ENCODE data around the gene NHSL2.

NHSL2 gene

DNA sequence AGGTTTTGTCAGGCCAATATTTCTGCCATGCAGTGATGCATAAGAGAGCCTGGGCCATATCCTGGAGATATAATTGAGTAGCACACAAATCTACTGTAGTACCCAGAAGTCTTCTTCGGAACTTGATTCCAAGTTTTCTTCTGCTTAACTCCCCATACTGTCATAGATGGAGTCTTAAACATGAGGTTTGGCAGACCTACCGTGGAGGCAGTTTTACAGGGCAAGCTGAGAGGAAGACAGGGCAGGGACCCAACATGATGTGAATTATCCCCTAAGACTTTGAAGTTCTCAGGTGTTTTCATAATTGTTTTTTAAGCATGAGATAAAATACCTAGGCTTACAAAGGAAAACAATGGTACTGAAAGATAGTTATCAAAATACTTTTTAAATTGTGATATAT, 18.2 kb downstream of the NHSL2 start:
- Histone ChIP-seq H4K20me1 (ENCODE audit: insufficient read depth, low read length) (no peaks in the 10 kb centered on the region), H2AFZ (ENCODE audit: low read depth, low read length) (no peak overlapping the region), H3K4me3 (ENCODE audit: low read depth in 1 of 2, low read length in 2 of 2) (no peak overlapping the region), H3K4me2 (ENCODE audit: insufficient read depth, low read length) (no peak overlapping the region), H3K4me1 (ENCODE audit: insufficient read depth, low read length) (no peaks in the 10 kb centered on the region), H3K9ac (ENCODE audit: low read depth, low read length) (no peak overlapping the region), H3K27ac (ENCODE audit: low read length) (no peak overlapping the region), H3K27me3 (ENCODE audit: insufficient read depth, low read length, poor library complexity) (no peaks in the 10 kb centered on the region), H3K79me2 (ENCODE audit: insufficient read depth, low read length) (no peaks in the 10 kb centered on the region), H3K36me3 (ENCODE audit: insufficient read depth, low read length) (no peaks in the 10 kb centered on the region), H3K9me3 (ENCODE audit: insufficient read depth, low read length, severe bottlenecking) (no peaks in the 10 kb centered on the region)
- no peak for TF ChIP-seq EZH2 (IDR thresholded peaks at IDR 0.05; ENCODE audit: borderline replicate concordance, low read depth, low read length, severe bottlenecking)
- TF ChIP-seq, protein P1, sequence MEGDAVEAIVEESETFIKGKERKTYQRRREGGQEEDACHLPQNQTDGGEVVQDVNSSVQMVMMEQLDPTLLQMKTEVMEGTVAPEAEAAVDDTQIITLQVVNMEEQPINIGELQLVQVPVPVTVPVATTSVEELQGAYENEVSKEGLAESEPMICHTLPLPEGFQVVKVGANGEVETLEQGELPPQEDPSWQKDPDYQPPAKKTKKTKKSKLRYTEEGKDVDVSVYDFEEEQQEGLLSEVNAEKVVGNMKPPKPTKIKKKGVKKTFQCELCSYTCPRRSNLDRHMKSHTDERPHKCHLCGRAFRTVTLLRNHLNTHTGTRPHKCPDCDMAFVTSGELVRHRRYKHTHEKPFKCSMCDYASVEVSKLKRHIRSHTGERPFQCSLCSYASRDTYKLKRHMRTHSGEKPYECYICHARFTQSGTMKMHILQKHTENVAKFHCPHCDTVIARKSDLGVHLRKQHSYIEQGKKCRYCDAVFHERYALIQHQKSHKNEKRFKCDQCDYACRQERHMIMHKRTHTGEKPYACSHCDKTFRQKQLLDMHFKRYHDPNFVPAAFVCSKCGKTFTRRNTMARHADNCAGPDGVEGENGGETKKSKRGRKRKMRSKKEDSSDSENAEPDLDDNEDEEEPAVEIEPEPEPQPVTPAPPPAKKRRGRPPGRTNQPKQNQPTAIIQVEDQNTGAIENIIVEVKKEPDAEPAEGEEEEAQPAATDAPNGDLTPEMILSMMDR (IDR thresholded peaks at IDR 0.05; ENCODE audit: borderline replicate concordance, extremely low read depth, low read length, poor library complexity, severe bottlenecking) = no peak
- no peak for DNase-seq
- no peak for ATAC-seq (ENCODE audit: insufficient read depth, low read depth)

DNA sequence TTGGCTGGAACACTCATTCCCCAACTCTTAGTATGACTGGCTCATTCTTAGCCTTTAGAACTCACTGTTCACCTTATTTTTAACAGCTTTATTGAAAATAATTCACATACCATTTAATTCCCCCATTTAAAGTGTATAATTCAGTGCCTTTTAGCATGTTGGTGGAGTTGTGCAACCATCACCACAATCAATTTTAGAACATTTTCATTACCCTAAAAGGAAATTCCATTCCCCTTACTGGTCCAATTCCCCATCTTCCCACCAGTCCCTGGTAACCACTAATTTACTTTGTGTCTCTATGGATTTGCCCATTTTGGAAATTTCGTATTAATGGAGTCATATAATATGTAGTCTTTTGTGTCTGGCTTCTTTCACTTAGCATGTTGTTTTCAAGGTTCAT, 19.7 kb downstream of the NHSL2 start:
- no peak overlapping the region for H3K9ac ChIP-seq (ENCODE audit: low read depth, low read length)
- H3K36me3 ChIP-seq (ENCODE audit: insufficient read depth, low read length) = no peaks in the 10 kb centered on the region
- no peak overlapping the region for H2AFZ ChIP-seq (ENCODE audit: low read depth, low read length)
- H3K4me1 ChIP-seq (ENCODE audit: insufficient read depth, low read length) = no peaks in the 10 kb centered on the region
- no peaks in the 10 kb centered on the region for H3K27me3 ChIP-seq (ENCODE audit: insufficient read depth, low read length, poor library complexity)
- H3K27ac ChIP-seq (ENCODE audit: low read length) = no peak overlapping the region
- no peak overlapping the region for H3K4me3 ChIP-seq (ENCODE audit: low read depth in 1 of 2, low read length in 2 of 2)
- no peak for DNase-seq
- no peak for ATAC-seq (ENCODE audit: insufficient read depth, low read depth)
- H3K4me2 ChIP-seq (ENCODE audit: insufficient read depth, low read length) = no peak overlapping the region
- H3K79me2 ChIP-seq (ENCODE audit: insufficient read depth, low read length) = no peaks in the 10 kb centered on the region
- TF ChIP-seq, protein P1 (IDR thresholded peaks at IDR 0.05; ENCODE audit: borderline replicate concordance, extremely low read depth, low read length, poor library complexity, severe bottlenecking) = no peak
- no peak for TF ChIP-seq EZH2 (IDR thresholded peaks at IDR 0.05; ENCODE audit: borderline replicate concordance, low read depth, low read length, severe bottlenecking)
- H3K9me3 ChIP-seq (ENCODE audit: insufficient read depth, low read length, severe bottlenecking) = no peaks in the 10 kb centered on the region
- H4K20me1 ChIP-seq (ENCODE audit: insufficient read depth, low read length) = no peaks in the 10 kb centered on the region

DNA sequence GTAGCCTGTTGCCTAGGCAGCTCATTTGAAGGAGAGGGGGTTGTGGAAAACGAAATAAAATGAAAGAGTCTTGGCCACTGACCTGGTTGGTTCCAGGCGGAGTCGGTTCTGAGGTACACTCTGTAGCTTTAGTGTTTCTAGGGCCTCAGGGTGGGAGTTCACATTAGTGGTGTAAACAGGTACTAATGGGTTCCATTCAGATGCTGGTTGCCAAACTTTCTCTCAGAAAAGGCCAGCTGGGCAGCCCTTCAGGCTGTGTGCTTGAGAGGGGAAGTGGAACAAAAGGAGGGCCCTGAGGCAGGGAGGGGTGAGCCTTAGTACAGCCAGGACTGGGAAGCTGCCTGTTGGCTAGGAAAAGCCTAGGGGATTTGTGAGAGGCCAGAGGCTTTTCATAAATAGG, 24.8 kb downstream of the NHSL2 start:
- DNase-seq (no peak), ATAC-seq (ENCODE audit: insufficient read depth, low read depth) (no peak)
- no peak overlapping the region for H3K9ac ChIP-seq (ENCODE audit: low read depth, low read length)
- H4K20me1 ChIP-seq (ENCODE audit: insufficient read depth, low read length) = no peaks in the 10 kb centered on the region
- H3K79me2 ChIP-seq (ENCODE audit: insufficient read depth, low read length) = no peaks in the 10 kb centered on the region
- H3K27ac ChIP-seq (ENCODE audit: low read length) = no peak overlapping the region
- no peaks in the 10 kb centered on the region for H3K27me3 ChIP-seq (ENCODE audit: insufficient read depth, low read length, poor library complexity)
- H3K9me3 ChIP-seq (ENCODE audit: insufficient read depth, low read length, severe bottlenecking) = no peaks in the 10 kb centered on the region
- no peak overlapping the region for H3K4me2 ChIP-seq (ENCODE audit: insufficient read depth, low read length)
- TF ChIP-seq, protein P1 (IDR thresholded peaks at IDR 0.05; ENCODE audit: borderline replicate concordance, extremely low read depth, low read length, poor library complexity, severe bottlenecking) = no peak
- TF ChIP-seq EZH2 (IDR thresholded peaks at IDR 0.05; ENCODE audit: borderline replicate concordance, low read depth, low read length, severe bottlenecking) = no peak
- H3K4me1 ChIP-seq (ENCODE audit: insufficient read depth, low read length) = no peaks in the 10 kb centered on the region
- no peaks in the 10 kb centered on the region for H3K36me3 ChIP-seq (ENCODE audit: insufficient read depth, low read length)
- no peak overlapping the region for H3K4me3 ChIP-seq (ENCODE audit: low read depth in 1 of 2, low read length in 2 of 2)
- H2AFZ ChIP-seq (ENCODE audit: low read depth, low read length) = no peak overlapping the region

DNA sequence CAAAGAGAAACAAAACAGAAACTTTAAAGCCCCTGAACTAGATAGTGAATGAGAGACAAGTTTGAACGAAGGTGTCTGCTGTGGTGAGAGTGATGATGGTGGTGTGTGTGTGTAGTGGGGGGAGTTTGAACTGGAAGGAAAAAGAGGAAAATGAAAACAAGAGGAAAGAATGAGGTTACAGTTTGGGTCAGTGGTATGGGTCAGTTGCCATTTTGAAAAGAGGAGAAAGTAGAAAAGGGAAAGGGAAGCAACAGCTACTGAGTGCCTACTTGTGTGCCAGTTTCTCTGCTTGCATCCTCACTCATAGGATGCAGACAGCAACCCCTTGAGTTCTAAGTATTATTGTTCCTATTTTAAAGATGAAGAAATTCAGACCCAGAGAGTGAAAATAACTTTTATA, 26.0 kb downstream of the NHSL2 start:
- DNase-seq (no peak), ATAC-seq (ENCODE audit: insufficient read depth, low read depth) (no peak)
- Histone ChIP-seq H4K20me1 (ENCODE audit: insufficient read depth, low read length) (no peaks in the 10 kb centered on the region), H2AFZ (ENCODE audit: low read depth, low read length) (no peak overlapping the region), H3K27ac (ENCODE audit: low read length) (no peak overlapping the region), H3K4me2 (ENCODE audit: insufficient read depth, low read length) (no peak overlapping the region), H3K79me2 (ENCODE audit: insufficient read depth, low read length) (no peaks in the 10 kb centered on the region), H3K9me3 (ENCODE audit: insufficient read depth, low read length, severe bottlenecking) (no peaks in the 10 kb centered on the region), H3K27me3 (ENCODE audit: insufficient read depth, low read length, poor library complexity) (no peaks in the 10 kb centered on the region), H3K4me3 (ENCODE audit: low read depth in 1 of 2, low read length in 2 of 2) (no peak overlapping the region), H3K36me3 (ENCODE audit: insufficient read depth, low read length) (no peaks in the 10 kb centered on the region), H3K4me1 (ENCODE audit: insufficient read depth, low read length) (no peaks in the 10 kb centered on the region), H3K9ac (ENCODE audit: low read depth, low read length) (no peak overlapping the region)
- TF ChIP-seq EZH2 (IDR thresholded peaks at IDR 0.05; ENCODE audit: borderline replicate concordance, low read depth, low read length, severe bottlenecking) = no peak
- TF ChIP-seq, protein P1 (IDR thresholded peaks at IDR 0.05; ENCODE audit: borderline replicate concordance, extremely low read depth, low read length, poor library complexity, severe bottlenecking) = no peak

Measured in DND-41 (cell line).